HCT116 (cell line): ENCODE data around the gene CABP2. TPM values are rescaled to one million over a fixed set of nuclear protein-coding genes. Genes with fewer than 3 reads are reported as not detected.

ENCODE experiments used
- ATAC-seq: fragments of 200-7000 bp; cut with Tn5 transposase; 2 replicates; pipeline ENCODE4 v1.9.1; 2020; ENCODE audit warnings: mild to moderate bottlenecking, moderate library complexity
- BruUV-seq: library from RNA; stranded (reverse); fragments of 400-500 nt; replicated peaks from 2 replicates; lab custom pipeline; 2021; lab: Mats Ljungman, UMichigan
- CTCF ChIA-PET: fragments of 300-600 bp; sonication (Branson Sonifier 250); formaldehyde crosslinking; loops from one replicate; lab custom pipeline; 2021; ENCODE audit warnings: antibody characterized with exemption; lab: Charles Lee
- POLR2A ChIA-PET: fragments of 300-600, 350-600 bp; sonication (Branson Sonifier 250); formaldehyde crosslinking; loops from one replicate; lab custom pipeline; 2021; ENCODE audit warnings: antibody characterized with exemption; lab: Charles Lee
- RAD21 ChIA-PET, 2 experiments: fragments of 300-600 bp; sonication (Branson Sonifier 250); formaldehyde crosslinking; loops; one replicate each; lab custom pipeline; 2023; ENCODE audit warnings: low total read pairs in 2 of 2; ENCODE audit not compliant: uncharacterized antibody in 2 of 2, unreplicated experiment in 2 of 2, low non-redundant PET in 1 of 2; lab: Charles Lee
- DNase-seq: peaks from one replicate; pipeline ENCODE4 v3.0.0-alpha.2; 2010; ENCODE audit warnings: low read depth, low spot score
- H2AFZ ChIP-seq: fragments of 200-600 bp; shearing (Covaris generic), sonication (generic); 2 replicates; pipeline ENCODE4 v1.6.1; 2017; ENCODE audit warnings: low read depth, mixed run types, mixed read lengths, antibody characterized with exemption, low read length; ENCODE audit not compliant: poor library complexity, severe bottlenecking
- H3K27ac ChIP-seq: 2 replicates; pipeline ENCODE4 v1.5.1; 2012; ENCODE audit warnings: low read depth, low read length
- H3K27me3 ChIP-seq: fragments of 200-600 bp; sonication (generic); 2 replicates; pipeline ENCODE4 v1.6.1; 2016; ENCODE audit warnings: mixed run types, low read length, mixed read lengths; ENCODE audit not compliant: insufficient read depth
- H3K36me3 ChIP-seq, 2 experiments: fragments of 200-500 bp in 1 of 2; fragments of 200-600 bp in 1 of 2; sonication (Bioruptor generic) in 1 of 2; sonication (generic) in 1 of 2; 2 replicates each; pipeline versions ENCODE4 v1.5.1 to v1.6.1; 2014 to 2016; ENCODE audit warnings: low read length in 2 of 2, inconsistent platforms in 1 of 2, mixed read lengths in 1 of 2, mixed run types in 1 of 2; ENCODE audit not compliant: insufficient read depth in 2 of 2, control insufficient read depth in 1 of 2
- H3K4me1 ChIP-seq, 2 experiments: fragments of 200-600 bp in 1 of 2; sonication (generic) in 1 of 2; 2 replicates each; pipeline versions ENCODE4 v1.5.1 to v1.6.1; 2012 to 2017; ENCODE audit warnings: low read length in 2 of 2, inconsistent platforms in 1 of 2, mild to moderate bottlenecking in 1 of 2, mixed read lengths in 1 of 2, mixed run types in 1 of 2, moderate library complexity in 1 of 2; ENCODE audit not compliant: insufficient read depth in 2 of 2, control insufficient read depth in 1 of 2
- H3K4me2 ChIP-seq: fragments of 200-600 bp; sonication (generic); 2 replicates; pipeline ENCODE4 v1.6.1; 2017; ENCODE audit warnings: mixed run types, low read length, mixed read lengths
- H3K4me3 ChIP-seq, 2 experiments: fragments of 200-600 bp in 1 of 2; sonication (generic) in 1 of 2; replicated peaks in 1 of 2; 2 replicates each; pipeline ENCODE4 v1.5.1; 2011 to 2016; ENCODE audit warnings: low read length in 2 of 2, control low read depth in 1 of 2, low read depth in 1 of 2, mild to moderate bottlenecking in 1 of 2, mixed read lengths in 1 of 2, mixed run types in 1 of 2
- H3K79me2 ChIP-seq: fragments of 200-600 bp; sonication (generic); 2 replicates; pipeline ENCODE4 v1.6.1; 2017; ENCODE audit warnings: mild to moderate bottlenecking, mixed run types, low read length, moderate library complexity, mixed read lengths; ENCODE audit not compliant: insufficient read depth
- H3K9ac ChIP-seq: fragments of 200-600 bp; sonication (generic); 2 replicates; pipeline ENCODE4 v1.6.1; 2016; ENCODE audit warnings: low read length, mixed read lengths
- H3K9me2 ChIP-seq: fragments of 200-600 bp; sonication (generic), shearing (Covaris generic); 2 replicates; pipeline ENCODE4 v1.6.1; 2017; ENCODE audit warnings: mixed run types, mild to moderate bottlenecking, moderate library complexity; ENCODE audit not compliant: insufficient read depth
- H3K9me3 ChIP-seq, 2 experiments: fragments of 200-500 bp in 1 of 2; fragments of 200-600 bp in 1 of 2; sonication (Bioruptor generic) in 1 of 2; sonication (generic) in 1 of 2; 2 replicates each; pipeline ENCODE4 v1.6.1; 2014 to 2017; ENCODE audit warnings: low read length in 2 of 2, mixed read lengths in 2 of 2, inconsistent platforms in 1 of 2, low read depth in 1 of 2, mild to moderate bottlenecking in 1 of 2, mixed run types in 1 of 2, moderate library complexity in 1 of 2; ENCODE audit not compliant: control insufficient read depth in 1 of 2, insufficient read depth in 1 of 2
- H4K20me1 ChIP-seq: fragments of 200-600 bp; sonication (generic), shearing (Covaris generic); 2 replicates; pipeline ENCODE4 v1.6.1; 2017; ENCODE audit warnings: mixed run types, mild to moderate bottlenecking, moderate library complexity; ENCODE audit not compliant: insufficient read depth
- CBX3 ChIP-seq: IDR thresholded peaks from 2 replicates; pipeline ENCODE4 v1.6.1; 2012; ENCODE audit warnings: low read depth
- EGR1 ChIP-seq: IDR thresholded peaks from 2 replicates; pipeline ENCODE4 v1.6.1; 2012; ENCODE audit warnings: low read depth
- POLR2A ChIP-seq: IDR thresholded peaks from 2 replicates; pipeline ENCODE4 v1.7.0; 2011; ENCODE audit warnings: borderline replicate concordance; ENCODE audit not compliant: insufficient read depth, insufficient read length; ENCODE audit errors: extremely low read depth
- REST ChIP-seq: IDR thresholded peaks from 2 replicates; pipeline ENCODE4 v1.6.1; 2012; ENCODE audit warnings: low read depth
- SIN3A ChIP-seq: IDR thresholded peaks from 2 replicates; pipeline ENCODE4 v1.6.1; 2012; ENCODE audit warnings: low read depth
- ZFX ChIP-seq: fragments of 450-650 bp; IDR thresholded peaks from 2 replicates; pipeline ENCODE4 v1.6.1; 2017
- intact Hi-C: fragments of 100-400 bp; cut with micrococcal nuclease; formaldehyde crosslinking; loops from 2 replicates; pipeline ENCODE4 v1.10.0; 2022
- total RNA-seq: library from RNA; stranded (reverse); gene quantifications from one replicate; pipeline ENCODE4 v1.2.1, GENCODE V29; 2021; ENCODE audit not compliant: unreplicated experiment
- TF ChIP-seq, protein P1 (sequence below): IDR thresholded peaks from 2 replicates; pipeline ENCODE4 v1.6.1; 2012
- TF ChIP-seq, protein P2 (sequence below): IDR thresholded peaks from 2 replicates; pipeline ENCODE4 v1.6.1; 2012
- TF ChIP-seq, protein P3 (sequence below): IDR thresholded peaks from 2 replicates; pipeline ENCODE4 v1.6.1; 2011; ENCODE audit warnings: mild to moderate bottlenecking, low read length, moderate library complexity; ENCODE audit not compliant: insufficient replicate concordance; ENCODE audit errors: extremely low read depth

The CABP2 gene
- total RNA-seq, 1 experiment from 2014 or later = not detected

GRCh38 chr11:67500831-67501715 lies 22.2 kb downstream of the CABP2 start:
- ATAC-seq = no peak
- intact Hi-C loops = no loop called here
- no peaks in the 10 kb centered on the region for H4K20me1 ChIP-seq
- no peak overlapping the region for H3K4me3 ChIP-seq
- H3K36me3 ChIP-seq = peaks cover 9 to 10% of the 10 kb centered on the region in 2 experiments
- H3K4me2 ChIP-seq = no peak overlapping the region
- ChIA-PET RAD21 (no interaction called here), POLR2A (no interaction called here), CTCF (no interaction called here)
- H2AFZ ChIP-seq = no peak overlapping the region
- H3K9me3 ChIP-seq = no peaks in the 10 kb centered on the region
- H3K27ac ChIP-seq = no peak overlapping the region
- H3K9ac ChIP-seq = no peak overlapping the region
- H3K27me3 ChIP-seq = no peaks in the 10 kb centered on the region
- peaks cover 15 to 18% of the 10 kb centered on the region in 2 experiments for H3K4me1 ChIP-seq
- TSS peak; percentile 13 for BruUV-seq
- TF ChIP-seq ZFX = no peak
- TF ChIP-seq, protein P1, sequence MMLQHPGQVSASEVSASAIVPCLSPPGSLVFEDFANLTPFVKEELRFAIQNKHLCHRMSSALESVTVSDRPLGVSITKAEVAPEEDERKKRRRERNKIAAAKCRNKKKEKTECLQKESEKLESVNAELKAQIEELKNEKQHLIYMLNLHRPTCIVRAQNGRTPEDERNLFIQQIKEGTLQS = no peak
- TF ChIP-seq SIN3A = no peak
- no peak for TF ChIP-seq EGR1
- TF ChIP-seq REST = no peak
- no peak for TF ChIP-seq CBX3
- TF ChIP-seq POLR2A = no peak
- TF ChIP-seq, protein P2, sequence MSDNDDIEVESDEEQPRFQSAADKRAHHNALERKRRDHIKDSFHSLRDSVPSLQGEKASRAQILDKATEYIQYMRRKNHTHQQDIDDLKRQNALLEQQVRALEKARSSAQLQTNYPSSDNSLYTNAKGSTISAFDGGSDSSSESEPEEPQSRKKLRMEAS = no peak
- TF ChIP-seq, protein P3, sequence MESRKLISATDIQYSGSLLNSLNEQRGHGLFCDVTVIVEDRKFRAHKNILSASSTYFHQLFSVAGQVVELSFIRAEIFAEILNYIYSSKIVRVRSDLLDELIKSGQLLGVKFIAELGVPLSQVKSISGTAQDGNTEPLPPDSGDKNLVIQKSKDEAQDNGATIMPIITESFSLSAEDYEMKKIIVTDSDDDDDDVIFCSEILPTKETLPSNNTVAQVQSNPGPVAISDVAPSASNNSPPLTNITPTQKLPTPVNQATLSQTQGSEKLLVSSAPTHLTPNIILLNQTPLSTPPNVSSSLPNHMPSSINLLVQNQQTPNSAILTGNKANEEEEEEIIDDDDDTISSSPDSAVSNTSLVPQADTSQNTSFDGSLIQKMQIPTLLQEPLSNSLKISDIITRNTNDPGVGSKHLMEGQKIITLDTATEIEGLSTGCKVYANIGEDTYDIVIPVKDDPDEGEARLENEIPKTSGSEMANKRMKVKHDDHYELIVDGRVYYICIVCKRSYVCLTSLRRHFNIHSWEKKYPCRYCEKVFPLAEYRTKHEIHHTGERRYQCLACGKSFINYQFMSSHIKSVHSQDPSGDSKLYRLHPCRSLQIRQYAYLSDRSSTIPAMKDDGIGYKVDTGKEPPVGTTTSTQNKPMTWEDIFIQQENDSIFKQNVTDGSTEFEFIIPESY = no peak
- no peak for DNase-seq
- H3K79me2 ChIP-seq = peaks cover 19% of the 10 kb centered on the region
- no peaks in the 10 kb centered on the region for H3K9me2 ChIP-seq
